HG03139 (cell line): ENCODE results near the gene TEAD3.

ENCODE experiments used
- ATAC-seq: cut with Tn5 transposase; IDR thresholded peaks from one replicate; pipeline ENCODE4 v1.9.1; 2021; ENCODE audit not compliant: unreplicated experiment

Gene TEAD3

GRCh38 chr6:35427435-35427834 is 69.4 kb downstream of the TEAD3 start:
- no peak for ATAC-seq

GRCh38 chr6:35426074-35426473 is 70.8 kb downstream of the TEAD3 start:
- no peak for ATAC-seq

GRCh38 chr6:35425284-35425683 is 71.6 kb downstream of the TEAD3 start:
- ATAC-seq: no peak
